Activated naive CD8-positive, alpha-beta T cell treated with anti-CD3 and anti-CD28 coated beads, Interleukin-2, amount 50 U/mL, for 24 hours (primary cell): Measurements from ENCODE around the gene DGCR2.

Experiments used
- ATAC-seq: fragments of 150-1000 bp; cut with Tn5 transposase; one replicate; pipeline ENCODE4 v1.10.0; 2021
- DNase-seq: peaks from one replicate; pipeline ENCODE4 v3.0.0; 2021
- H3K27ac Mint-ChIP-seq: one replicate; pipeline ENCODE4 v1.8.0; 2021; ENCODE audit warnings: mild to moderate bottlenecking, mixed read lengths
- H3K27me3 Mint-ChIP-seq: one replicate; pipeline ENCODE4 v1.8.0; 2021; ENCODE audit warnings: mixed read lengths
- H3K36me3 Mint-ChIP-seq: one replicate; pipeline ENCODE4 v1.8.0; 2021; ENCODE audit warnings: low read depth, mixed read lengths
- H3K4me1 Mint-ChIP-seq: one replicate; pipeline ENCODE4 v1.8.0; 2021; ENCODE audit warnings: mixed read lengths
- H3K4me3 Mint-ChIP-seq: one replicate; pipeline ENCODE4 v1.8.0; 2021; ENCODE audit warnings: mild to moderate bottlenecking, moderate library complexity, mixed read lengths
- H3K9me3 Mint-ChIP-seq: one replicate; pipeline ENCODE4 v1.8.0; 2021; ENCODE audit warnings: mixed read lengths

Gene DGCR2

GRCh38 chr22:19126309-19127273, 4.4 kb upstream of the DGCR2 start:
- Mint-ChIP-seq H3K36me3 (peaks cover 3% of the 10 kb centered on the region), H3K4me3 (no peak overlapping the region), H3K27me3 (no peaks in the 10 kb centered on the region), H3K27ac (no peak overlapping the region), H3K4me1 (peaks cover 11% of the 10 kb centered on the region), H3K9me3 (no peaks in the 10 kb centered on the region)
- ATAC-seq = no peak
- DNase-seq = no peak

- ATAC-seq (no peak), DNase-seq (no peak)
- no peak overlapping the region for H3K4me3 Mint-ChIP-seq
- no peaks in the 10 kb centered on the region for H3K27me3 Mint-ChIP-seq
- H3K27ac Mint-ChIP-seq = no peak overlapping the region
- H3K36me3 Mint-ChIP-seq = peaks cover 2% of the 10 kb centered on the region
- no peaks in the 10 kb centered on the region for H3K9me3 Mint-ChIP-seq
- H3K4me1 Mint-ChIP-seq = peaks cover 19% of the 10 kb centered on the region
Observed at GRCh38 chr22:19125474-19126308, 3.5 kb upstream of the DGCR2 start.

- no peak overlapping the region for H3K4me3 Mint-ChIP-seq
- no peaks in the 10 kb centered on the region for H3K27me3 Mint-ChIP-seq
- H3K27ac Mint-ChIP-seq = no peak overlapping the region
Observed at GRCh38 chr22:19125011-19125410, 2.8 kb upstream of the DGCR2 start.

GRCh38 chr22:19124377-19124776, 2.2 kb upstream of the DGCR2 start:
- Mint-ChIP-seq H3K4me3 (no peak overlapping the region), H3K9me3 (no peaks in the 10 kb centered on the region), H3K27me3 (no peaks in the 10 kb centered on the region), H3K27ac (no peak overlapping the region), H3K4me1 (peaks cover 33% of the 10 kb centered on the region), H3K36me3 (peaks cover 2% of the 10 kb centered on the region)
- DNase-seq (no peak), ATAC-seq (no peak)

More at GRCh38 chr22:19125011-19125410, 2.8 kb upstream of the DGCR2 start:
- Mint-ChIP-seq H3K4me1 (peaks cover 26% of the 10 kb centered on the region), H3K9me3 (no peaks in the 10 kb centered on the region), H3K36me3 (peaks cover 2% of the 10 kb centered on the region)
- ATAC-seq (no peak), DNase-seq (no peak)

- Mint-ChIP-seq H3K4me3 (no peak overlapping the region), H3K27ac (no peak overlapping the region), H3K27me3 (no peaks in the 10 kb centered on the region)
Observed at GRCh38 chr22:19123936-19124335, 1.7 kb upstream of the DGCR2 start.

GRCh38 chr22:19122752-19123492, 710 bp upstream of the DGCR2 start:
- peak overlapping the region; percentile 79 for H3K4me3 Mint-ChIP-seq
- peaks cover 2% of the 10 kb centered on the region for H3K36me3 Mint-ChIP-seq
- peak overlapping the region; percentile 18 for H3K27ac Mint-ChIP-seq
- H3K27me3 Mint-ChIP-seq = no peaks in the 10 kb centered on the region
- H3K4me1 Mint-ChIP-seq = peaks cover 47% of the 10 kb centered on the region
- ATAC-seq (no peak), DNase-seq (no peak)
- H3K9me3 Mint-ChIP-seq = no peaks in the 10 kb centered on the region

More at GRCh38 chr22:19123936-19124335, 1.7 kb upstream of the DGCR2 start:
- H3K4me1 Mint-ChIP-seq = peaks cover 37% of the 10 kb centered on the region
- DNase-seq (no peak), ATAC-seq (no peak)
- H3K36me3 Mint-ChIP-seq = peaks cover 2% of the 10 kb centered on the region
- no peaks in the 10 kb centered on the region for H3K9me3 Mint-ChIP-seq

- ATAC-seq (peak; percentile 6), DNase-seq (peak; percentile 42)
- Mint-ChIP-seq H3K36me3 (peaks cover 2% of the 10 kb centered on the region), H3K4me3 (peak overlapping the region; percentile 93), H3K27me3 (no peaks in the 10 kb centered on the region), H3K4me1 (peaks cover 59% of the 10 kb centered on the region), H3K9me3 (no peaks in the 10 kb centered on the region), H3K27ac (peak overlapping the region; percentile 78)
Observed at GRCh38 chr22:19121631-19122142, 525 bp downstream of the DGCR2 start.

- peak overlapping the region; percentile 78 for H3K27ac Mint-ChIP-seq
- ATAC-seq (peak; percentile 15), DNase-seq (no peak)
- no peaks in the 10 kb centered on the region for H3K27me3 Mint-ChIP-seq
- no peaks in the 10 kb centered on the region for H3K9me3 Mint-ChIP-seq
- peak overlapping the region; percentile 93 for H3K4me3 Mint-ChIP-seq
- peaks cover 2% of the 10 kb centered on the region for H3K36me3 Mint-ChIP-seq
- H3K4me1 Mint-ChIP-seq = peaks cover 65% of the 10 kb centered on the region
Observed at GRCh38 chr22:19120829-19121630, 1.2 kb downstream of the DGCR2 start.

GRCh38 chr22:19119949-19120348, 2.3 kb downstream of the DGCR2 start:
- no peak for ATAC-seq
- Mint-ChIP-seq H3K4me3 (peak overlapping the region; percentile 26), H3K27me3 (no peaks in the 10 kb centered on the region), H3K36me3 (peaks cover 2% of the 10 kb centered on the region), H3K9me3 (no peaks in the 10 kb centered on the region), H3K27ac (peak overlapping the region; percentile 60), H3K4me1 (peaks cover 75% of the 10 kb centered on the region)
- DNase-seq = no peak

GRCh38 chr22:19118329-19118880, 3.8 kb downstream of the DGCR2 start:
- no peak overlapping the region for H3K4me3 Mint-ChIP-seq

GRCh38 chr22:19117111-19117512, 5.1 kb downstream of the DGCR2 start:
- H3K4me3 Mint-ChIP-seq = no peak overlapping the region

More at GRCh38 chr22:19118329-19118880, 3.8 kb downstream of the DGCR2 start:
- H3K9me3 Mint-ChIP-seq = no peaks in the 10 kb centered on the region
- H3K36me3 Mint-ChIP-seq = peaks cover 2% of the 10 kb centered on the region
- no peak overlapping the region for H3K27ac Mint-ChIP-seq
- H3K27me3 Mint-ChIP-seq = no peaks in the 10 kb centered on the region
- ATAC-seq (no peak), DNase-seq (no peak)
- peaks cover 79% of the 10 kb centered on the region for H3K4me1 Mint-ChIP-seq

GRCh38 chr22:19115628-19116027, 6.6 kb downstream of the DGCR2 start:
- ATAC-seq (no peak), DNase-seq (no peak)
- peaks cover 77% of the 10 kb centered on the region for H3K4me1 Mint-ChIP-seq
- no peak overlapping the region for H3K27ac Mint-ChIP-seq
- no peaks in the 10 kb centered on the region for H3K9me3 Mint-ChIP-seq
- no peaks in the 10 kb centered on the region for H3K27me3 Mint-ChIP-seq
- H3K36me3 Mint-ChIP-seq = no peaks in the 10 kb centered on the region
- H3K4me3 Mint-ChIP-seq = no peak overlapping the region

More at GRCh38 chr22:19117111-19117512, 5.1 kb downstream of the DGCR2 start:
- DNase-seq (no peak), ATAC-seq (no peak)
- peaks cover 76% of the 10 kb centered on the region for H3K4me1 Mint-ChIP-seq
- no peaks in the 10 kb centered on the region for H3K27me3 Mint-ChIP-seq
- no peaks in the 10 kb centered on the region for H3K9me3 Mint-ChIP-seq
- H3K27ac Mint-ChIP-seq = no peak overlapping the region
- H3K36me3 Mint-ChIP-seq = peaks cover 2% of the 10 kb centered on the region

GRCh38 chr22:19114984-19115552, 7.1 kb downstream of the DGCR2 start:
- H3K9me3 Mint-ChIP-seq = no peaks in the 10 kb centered on the region
- no peak overlapping the region for H3K4me3 Mint-ChIP-seq
- no peak for DNase-seq
- H3K36me3 Mint-ChIP-seq = no peaks in the 10 kb centered on the region
- no peak overlapping the region for H3K27ac Mint-ChIP-seq
- H3K27me3 Mint-ChIP-seq = no peaks in the 10 kb centered on the region
- ATAC-seq = no peak
- H3K4me1 Mint-ChIP-seq = peaks cover 75% of the 10 kb centered on the region
